Right renal cortex interstitium (tissue), 3 donors: ENCODE results near the gene ERCC1. TPM values are rescaled to one million over a fixed set of nuclear protein-coding genes. Genes with fewer than 3 reads are reported as not detected.
A peak's percentile ranks its signal among the peaks of the same experiment; 100 is the strongest.

Experiments
- DNase-seq, 3 donors: peaks; one replicate each; pipeline ENCODE4 v3.0.0-alpha.2; 2013; ENCODE audit warnings: low read depth in 3 of 3, low spot score in 2 of 3
- polyA plus RNA-seq, 3 donors: library from polyadenylated mRNA; unstranded; fragments of 120-200 nt; gene quantifications; one replicate each; pipeline ENCODE4 v1.2.1, GENCODE V29; 2013; ENCODE audit not compliant: insufficient read length in 3 of 3

Gene ERCC1
- polyA plus RNA-seq, 3 donors = 62.5 to 68.7 (median 68.7) TPM

DNA sequence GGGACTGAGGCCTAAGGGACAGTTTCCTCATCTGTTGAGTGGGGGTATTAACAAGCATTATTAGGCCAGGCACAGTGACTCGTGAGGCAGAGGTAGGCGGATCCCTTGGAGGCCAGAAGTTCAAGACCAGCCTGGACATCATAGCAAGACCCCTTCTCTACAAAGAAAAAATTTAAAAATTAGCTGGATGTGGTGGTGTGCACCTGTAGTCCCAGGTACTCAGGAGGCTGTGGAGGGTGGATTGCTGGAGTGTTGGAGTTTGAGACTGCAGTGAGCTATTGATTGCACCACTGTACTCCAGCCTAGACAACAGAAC lies 32.7 kb upstream of the ERCC1 start:
- DNase-seq = no peak

DNA sequence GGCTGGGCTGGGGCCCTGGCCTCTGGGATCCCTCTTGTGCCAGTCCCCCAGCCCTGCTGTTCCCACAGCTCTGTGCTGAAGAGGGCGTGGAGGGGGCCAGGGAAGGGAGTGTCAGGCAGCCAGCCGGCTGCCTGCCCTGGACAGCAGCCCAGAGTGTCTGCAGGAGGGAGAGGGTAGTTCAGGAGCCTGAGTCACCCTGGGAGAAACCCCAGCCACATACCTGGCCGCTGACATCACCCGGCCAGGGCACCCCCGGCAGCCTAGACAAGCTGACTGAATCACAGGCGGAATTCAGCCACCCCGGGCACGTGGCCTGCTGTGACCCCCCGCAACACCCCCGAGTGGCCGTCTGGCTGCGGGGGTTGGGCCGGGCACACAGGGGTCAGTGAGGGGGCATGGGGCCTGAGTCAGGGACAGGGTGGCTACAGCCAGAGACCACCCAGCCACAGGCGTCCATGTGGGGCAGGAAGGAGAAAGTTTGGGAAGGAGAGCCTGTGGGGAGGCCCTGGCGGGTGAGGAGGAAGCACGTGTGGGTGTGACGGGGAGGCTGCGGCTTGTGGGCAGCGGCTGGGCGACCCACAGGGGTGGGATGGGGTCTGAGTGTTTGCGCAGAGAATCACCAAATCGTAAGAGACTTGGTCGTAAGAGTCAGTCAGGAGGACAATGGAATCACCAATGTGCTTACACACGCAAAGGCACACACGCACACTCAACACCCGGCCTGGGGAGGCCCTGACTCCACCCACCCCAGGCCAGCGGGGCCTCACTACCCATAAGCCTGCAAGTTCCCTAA lies 32.2 kb upstream of the ERCC1 start:
- DNase-seq = peak in 1 of 3 donors; percentile 78

DNA sequence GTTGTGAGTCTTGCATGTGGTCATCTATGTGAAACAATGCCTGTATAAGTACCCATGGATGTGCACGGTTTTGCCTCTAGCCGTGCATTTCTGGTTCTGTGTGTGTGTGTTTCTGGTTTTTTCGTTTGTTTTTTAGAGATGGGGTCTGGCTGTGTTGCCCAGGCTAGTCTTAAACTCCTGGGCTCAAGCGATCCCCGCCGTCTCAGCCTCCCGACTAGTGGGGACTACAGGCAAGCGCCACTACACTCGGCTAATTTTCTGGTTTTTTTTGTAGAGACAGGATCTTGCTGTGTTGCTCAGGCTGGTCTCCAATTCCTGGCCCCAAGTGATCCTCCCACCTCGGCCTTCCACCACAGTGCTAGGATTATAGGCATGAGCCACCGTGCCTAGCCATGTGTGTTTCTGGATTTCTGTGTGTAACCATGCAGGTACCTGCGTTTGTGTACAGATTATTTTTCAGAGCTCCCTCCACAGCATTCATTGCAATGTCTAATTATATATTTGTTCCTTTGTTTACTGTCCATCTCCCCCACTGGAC lies 28.2 kb upstream of the ERCC1 start:
- no peak for DNase-seq

GRCh38 chr19:45451131-45451849 lies 27.6 kb upstream of the ERCC1 start:
- DNase-seq = no peak

- DNase-seq = no peak
Measured at GRCh38 chr19:45450012-45450333, 26.3 kb upstream of the ERCC1 start.

- no peak for DNase-seq
Measured at GRCh38 chr19:45448887-45449299, 25.2 kb upstream of the ERCC1 start.

- no peak for DNase-seq
Measured at GRCh38 chr19:45448425-45448756, 24.7 kb upstream of the ERCC1 start.

GRCh38 chr19:45446944-45447343 lies 23.2 kb upstream of the ERCC1 start:
- no peak for DNase-seq

- no peak for DNase-seq
Measured at GRCh38 chr19:45446295-45446694, 22.6 kb upstream of the ERCC1 start.

GRCh38 chr19:45445139-45445538 lies 21.4 kb upstream of the ERCC1 start:
- DNase-seq = no peak

GRCh38 chr19:45444318-45445041 lies 20.8 kb upstream of the ERCC1 start:
- DNase-seq = no peak

- DNase-seq = peak in 1 of 3 donors; percentile 87
Measured at GRCh38 chr19:45443462-45444317, 20.0 kb upstream of the ERCC1 start.

- no peak for DNase-seq
Measured at GRCh38 chr19:45442778-45443461, 19.2 kb upstream of the ERCC1 start.

DNA sequence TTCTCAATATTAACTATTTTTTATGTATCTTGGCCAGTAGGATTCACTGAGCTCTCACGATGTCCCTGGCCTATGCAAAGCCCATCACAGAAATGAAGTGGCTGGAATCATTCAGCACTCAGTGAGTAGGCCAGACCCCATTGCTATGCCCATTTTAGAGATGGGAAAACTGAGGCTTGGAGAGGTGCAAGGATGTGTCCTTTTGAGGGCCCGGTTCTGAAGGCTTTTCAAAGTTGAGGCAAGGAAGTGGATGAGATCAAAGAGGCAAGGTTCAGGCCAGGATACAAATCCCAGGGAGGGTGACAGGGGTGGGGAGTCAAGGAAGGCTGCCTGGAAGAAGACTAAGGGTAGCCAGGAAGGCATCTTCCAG lies 18.7 kb upstream of the ERCC1 start:
- DNase-seq = no peak

GRCh38 chr19:45440873-45441654 lies 17.3 kb upstream of the ERCC1 start:
- no peak for DNase-seq

- DNase-seq = no peak
Measured at GRCh38 chr19:45440259-45440638, 16.5 kb upstream of the ERCC1 start.

DNA sequence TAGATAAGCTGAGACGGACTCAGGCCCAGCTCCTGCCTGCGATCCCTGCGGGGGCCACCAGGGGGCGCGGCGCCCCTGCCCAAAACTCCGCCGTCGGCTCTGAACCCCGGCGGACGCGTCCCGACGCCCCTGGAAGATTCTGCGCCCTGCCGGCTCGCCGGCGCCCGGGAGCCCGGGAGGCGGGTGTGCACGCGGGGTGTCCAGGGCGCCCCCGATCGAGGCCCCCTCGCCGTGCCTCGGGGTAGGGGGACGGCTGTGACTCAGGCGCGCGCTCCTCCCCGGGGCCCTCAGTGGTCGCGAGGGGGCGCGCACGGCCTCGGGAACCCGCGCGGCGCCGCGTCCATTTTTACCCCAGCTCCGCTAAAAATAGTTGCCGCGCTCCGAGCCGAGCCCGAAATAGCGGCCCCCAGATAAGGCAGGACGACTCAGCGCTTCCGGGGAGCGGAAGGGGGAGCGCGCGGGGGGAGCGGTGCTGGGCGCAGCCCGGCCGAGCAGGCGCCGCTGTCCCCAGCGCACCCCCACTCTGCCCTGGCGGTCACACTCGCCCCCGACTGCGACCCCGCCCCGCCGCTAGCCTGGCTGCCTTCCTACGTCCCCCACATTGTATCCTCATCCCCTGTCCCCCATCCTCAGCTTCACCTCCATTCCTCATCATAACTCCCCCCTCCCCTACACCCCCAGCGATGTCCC lies 16.0 kb upstream of the ERCC1 start:
- no peak for DNase-seq

GRCh38 chr19:45439190-45439568 lies 15.5 kb upstream of the ERCC1 start:
- DNase-seq = no peak

- DNase-seq = no peak
Measured at GRCh38 chr19:45437328-45437727, 13.6 kb upstream of the ERCC1 start.
